ENCODE results near the gene IYD.

The IYD gene

GRCh38 chr6:150368762-150369161 is at the start of gene IYD:
TSS of gene IYD (plus strand) at chr6:150369012. CDS start at chr6:150369032, 20 bp downstream.
- Histone ChIP-seq H3K27me3 (ENCODE audit: control insufficient read depth in 5 of 5, insufficient read depth in 4 of 5, low read length in 5 of 5) (no peaks in the 10 kb centered on the region), H3K36me3 (ENCODE audit: control insufficient read depth in 5 of 5, insufficient read depth in 5 of 5, low read length in 5 of 5) (no peaks in the 10 kb centered on the region), H3K4me1 (ENCODE audit: control insufficient read depth in 5 of 5, insufficient read depth in 5 of 5, low read length in 5 of 5) (peaks cover 0 to 10% (median 8%) of the 10 kb centered on the region in 5 donors), H3K27ac (ENCODE audit: low read depth, low read length) (no peak within 1 kb of the TSS), H3K9me3 (ENCODE audit: control insufficient read depth in 5 of 5, low read length in 5 of 5) (no peaks in the 10 kb centered on the region), H3K9ac (ENCODE audit: low read length in 5 of 5) (no peak within 1 kb of the TSS), H3K4me3 (ENCODE audit: low read depth in 1 of 5, low read length in 5 of 5) (no peak within 1 kb of the TSS)

- Histone ChIP-seq H3K4me1 (ENCODE audit: control insufficient read depth in 5 of 5, insufficient read depth in 5 of 5, low read length in 5 of 5) (peaks cover 2 to 37% (median 13%) of the 10 kb centered on the region in 5 donors), H3K9ac (ENCODE audit: low read length in 5 of 5) (no peak overlapping the region), H3K27ac (ENCODE audit: low read depth, low read length) (no peak overlapping the region), H3K4me3 (ENCODE audit: low read depth in 1 of 5, low read length in 5 of 5) (no peak overlapping the region), H3K27me3 (ENCODE audit: control insufficient read depth in 5 of 5, insufficient read depth in 4 of 5, low read length in 5 of 5) (peaks cover 0 to 5% (median 0%) of the 10 kb centered on the region in 5 donors), H3K9me3 (ENCODE audit: control insufficient read depth in 5 of 5, low read length in 5 of 5) (peaks cover 0 to 4% (median 0%) of the 10 kb centered on the region in 5 donors), H3K36me3 (ENCODE audit: control insufficient read depth in 5 of 5, insufficient read depth in 5 of 5, low read length in 5 of 5) (no peaks in the 10 kb centered on the region)
Observed at GRCh38 chr6:150319924-150320323, 48.9 kb upstream of the IYD start.

- Histone ChIP-seq H3K9me3 (ENCODE audit: control insufficient read depth in 5 of 5, low read length in 5 of 5) (no peaks in the 10 kb centered on the region), H3K36me3 (ENCODE audit: control insufficient read depth in 5 of 5, insufficient read depth in 5 of 5, low read length in 5 of 5) (no peaks in the 10 kb centered on the region), H3K27ac (ENCODE audit: low read depth, low read length) (no peak overlapping the region), H3K9ac (ENCODE audit: low read length in 5 of 5) (no peak overlapping the region), H3K4me3 (ENCODE audit: low read depth in 1 of 5, low read length in 5 of 5) (no peak overlapping the region), H3K27me3 (ENCODE audit: control insufficient read depth in 5 of 5, insufficient read depth in 4 of 5, low read length in 5 of 5) (no peaks in the 10 kb centered on the region), H3K4me1 (ENCODE audit: control insufficient read depth in 5 of 5, insufficient read depth in 5 of 5, low read length in 5 of 5) (peaks cover 2 to 42% (median 17%) of the 10 kb centered on the region in 5 donors)
Observed at GRCh38 chr6:150320442-150320841, 48.4 kb upstream of the IYD start.

- H3K9me3 ChIP-seq (ENCODE audit: control insufficient read depth in 5 of 5, low read length in 5 of 5), result no peaks in the 10 kb centered on the region
- H3K9ac ChIP-seq (ENCODE audit: low read length in 5 of 5), result no peak overlapping the region
- no peaks in the 10 kb centered on the region for H3K27me3 ChIP-seq (ENCODE audit: control insufficient read depth in 5 of 5, insufficient read depth in 4 of 5, low read length in 5 of 5)
- H3K27ac ChIP-seq (ENCODE audit: low read depth, low read length), result no peak overlapping the region
- H3K36me3 ChIP-seq (ENCODE audit: control insufficient read depth in 5 of 5, insufficient read depth in 5 of 5, low read length in 5 of 5), result no peaks in the 10 kb centered on the region
- peaks cover 2 to 42% (median 17%) of the 10 kb centered on the region in 5 donors for H3K4me1 ChIP-seq (ENCODE audit: control insufficient read depth in 5 of 5, insufficient read depth in 5 of 5, low read length in 5 of 5)
- H3K4me3 ChIP-seq (ENCODE audit: low read depth in 1 of 5, low read length in 5 of 5), result no peak overlapping the region
Observed at GRCh38 chr6:150322466-150322871, 46.3 kb upstream of the IYD start.

- Histone ChIP-seq H3K27me3 (ENCODE audit: control insufficient read depth in 5 of 5, insufficient read depth in 4 of 5, low read length in 5 of 5) (no peaks in the 10 kb centered on the region), H3K4me1 (ENCODE audit: control insufficient read depth in 5 of 5, insufficient read depth in 5 of 5, low read length in 5 of 5) (peaks cover 2 to 42% (median 17%) of the 10 kb centered on the region in 5 donors), H3K9me3 (ENCODE audit: control insufficient read depth in 5 of 5, low read length in 5 of 5) (no peaks in the 10 kb centered on the region), H3K36me3 (ENCODE audit: control insufficient read depth in 5 of 5, insufficient read depth in 5 of 5, low read length in 5 of 5) (no peaks in the 10 kb centered on the region), H3K27ac (ENCODE audit: low read depth, low read length) (no peak overlapping the region), H3K9ac (ENCODE audit: low read length in 5 of 5) (no peak overlapping the region), H3K4me3 (ENCODE audit: low read depth in 1 of 5, low read length in 5 of 5) (no peak overlapping the region)
Observed at GRCh38 chr6:150323205-150323604, 45.6 kb upstream of the IYD start.

- no peak overlapping the region for H3K27ac ChIP-seq (ENCODE audit: low read depth, low read length)
Observed at GRCh38 chr6:150324044-150324443, 44.8 kb upstream of the IYD start.

GRCh38 chr6:150325066-150325772 is 43.6 kb upstream of the IYD start:
- Histone ChIP-seq H3K9me3 (ENCODE audit: control insufficient read depth in 5 of 5, low read length in 5 of 5) (no peaks in the 10 kb centered on the region), H3K4me1 (ENCODE audit: control insufficient read depth in 5 of 5, insufficient read depth in 5 of 5, low read length in 5 of 5) (peaks cover 2 to 39% (median 17%) of the 10 kb centered on the region in 5 donors), H3K9ac (ENCODE audit: low read length in 5 of 5) (no peak overlapping the region), H3K4me3 (ENCODE audit: low read depth in 1 of 5, low read length in 5 of 5) (no peak overlapping the region), H3K27me3 (ENCODE audit: control insufficient read depth in 5 of 5, insufficient read depth in 4 of 5, low read length in 5 of 5) (no peaks in the 10 kb centered on the region), H3K36me3 (ENCODE audit: control insufficient read depth in 5 of 5, insufficient read depth in 5 of 5, low read length in 5 of 5) (no peaks in the 10 kb centered on the region), H3K27ac (ENCODE audit: low read depth, low read length) (no peak overlapping the region)

More at GRCh38 chr6:150324044-150324443, 44.8 kb upstream of the IYD start:
- no peak overlapping the region for H3K4me3 ChIP-seq (ENCODE audit: low read depth in 1 of 5, low read length in 5 of 5)
- H3K27me3 ChIP-seq (ENCODE audit: control insufficient read depth in 5 of 5, insufficient read depth in 4 of 5, low read length in 5 of 5), result no peaks in the 10 kb centered on the region
- peaks cover 2 to 42% (median 17%) of the 10 kb centered on the region in 5 donors for H3K4me1 ChIP-seq (ENCODE audit: control insufficient read depth in 5 of 5, insufficient read depth in 5 of 5, low read length in 5 of 5)
- no peaks in the 10 kb centered on the region for H3K36me3 ChIP-seq (ENCODE audit: control insufficient read depth in 5 of 5, insufficient read depth in 5 of 5, low read length in 5 of 5)
- H3K9ac ChIP-seq (ENCODE audit: low read length in 5 of 5), result no peak overlapping the region
- H3K9me3 ChIP-seq (ENCODE audit: control insufficient read depth in 5 of 5, low read length in 5 of 5), result no peaks in the 10 kb centered on the region

GRCh38 chr6:150327117-150327774 is 41.6 kb upstream of the IYD start:
- Histone ChIP-seq H3K27ac (ENCODE audit: low read depth, low read length) (no peak overlapping the region), H3K9ac (ENCODE audit: low read length in 5 of 5) (no peak overlapping the region), H3K27me3 (ENCODE audit: control insufficient read depth in 5 of 5, insufficient read depth in 4 of 5, low read length in 5 of 5) (no peaks in the 10 kb centered on the region), H3K4me1 (ENCODE audit: control insufficient read depth in 5 of 5, insufficient read depth in 5 of 5, low read length in 5 of 5) (peaks cover 2 to 26% (median 16%) of the 10 kb centered on the region in 5 donors), H3K4me3 (ENCODE audit: low read depth in 1 of 5, low read length in 5 of 5) (no peak overlapping the region), H3K36me3 (ENCODE audit: control insufficient read depth in 5 of 5, insufficient read depth in 5 of 5, low read length in 5 of 5) (no peaks in the 10 kb centered on the region), H3K9me3 (ENCODE audit: control insufficient read depth in 5 of 5, low read length in 5 of 5) (no peaks in the 10 kb centered on the region)

- no peak overlapping the region for H3K4me3 ChIP-seq (ENCODE audit: low read depth in 1 of 5, low read length in 5 of 5)
- no peaks in the 10 kb centered on the region for H3K9me3 ChIP-seq (ENCODE audit: control insufficient read depth in 5 of 5, low read length in 5 of 5)
- H3K9ac ChIP-seq (ENCODE audit: low read length in 5 of 5), result no peak overlapping the region
- peaks cover 0 to 16% (median 9%) of the 10 kb centered on the region in 5 donors for H3K4me1 ChIP-seq (ENCODE audit: control insufficient read depth in 5 of 5, insufficient read depth in 5 of 5, low read length in 5 of 5)
- no peaks in the 10 kb centered on the region for H3K36me3 ChIP-seq (ENCODE audit: control insufficient read depth in 5 of 5, insufficient read depth in 5 of 5, low read length in 5 of 5)
- H3K27ac ChIP-seq (ENCODE audit: low read depth, low read length), result no peak overlapping the region
- peaks cover 0 to 4% (median 0%) of the 10 kb centered on the region in 5 donors for H3K27me3 ChIP-seq (ENCODE audit: control insufficient read depth in 5 of 5, insufficient read depth in 4 of 5, low read length in 5 of 5)
Observed at GRCh38 chr6:150328744-150329405, 39.9 kb upstream of the IYD start.

- Histone ChIP-seq H3K9me3 (ENCODE audit: control insufficient read depth in 5 of 5, low read length in 5 of 5) (no peaks in the 10 kb centered on the region), H3K4me3 (ENCODE audit: low read depth in 1 of 5, low read length in 5 of 5) (no peak overlapping the region), H3K27me3 (ENCODE audit: control insufficient read depth in 5 of 5, insufficient read depth in 4 of 5, low read length in 5 of 5) (peaks cover 0 to 4% (median 0%) of the 10 kb centered on the region in 5 donors), H3K9ac (ENCODE audit: low read length in 5 of 5) (no peak overlapping the region), H3K4me1 (ENCODE audit: control insufficient read depth in 5 of 5, insufficient read depth in 5 of 5, low read length in 5 of 5) (no peaks in the 10 kb centered on the region), H3K27ac (ENCODE audit: low read depth, low read length) (no peak overlapping the region), H3K36me3 (ENCODE audit: control insufficient read depth in 5 of 5, insufficient read depth in 5 of 5, low read length in 5 of 5) (no peaks in the 10 kb centered on the region)
Observed at GRCh38 chr6:150331344-150331743, 37.5 kb upstream of the IYD start.
